ENCODE results near the gene IFNA17.
A peak's percentile ranks its signal among the peaks of the same experiment; 100 is the strongest.
"Not testable (repeated sequence)": the region's sequence is repeated elsewhere in the genome, so short reads cannot be mapped to it uniquely, and the experiment has no call there.

The IFNA17 gene

DNA sequence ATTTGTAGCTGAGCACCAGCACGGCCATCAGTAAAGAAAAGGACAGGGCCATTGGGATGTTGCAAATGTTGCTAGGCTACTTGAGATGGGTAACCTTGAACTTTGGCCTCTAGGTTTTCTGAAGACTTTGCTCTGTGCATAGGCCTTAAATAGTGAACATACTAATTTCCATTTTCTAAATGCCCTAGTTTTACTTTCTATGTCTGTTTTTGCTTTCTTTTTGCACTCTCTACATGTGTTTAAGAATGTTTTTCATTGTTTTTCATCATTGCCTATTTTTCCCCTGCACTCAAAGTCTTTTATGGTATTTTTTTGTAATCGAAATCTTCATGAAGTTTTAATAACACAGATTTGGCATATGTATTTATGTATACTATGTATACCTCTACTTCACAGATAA is at the start of gene IFNA17:
IFNA17 (minus strand) TSS at position 101 of the 400 bp plus-strand sequence; CDS start at position 52, 49 bp downstream.
- no peak for DNase-seq

DNA sequence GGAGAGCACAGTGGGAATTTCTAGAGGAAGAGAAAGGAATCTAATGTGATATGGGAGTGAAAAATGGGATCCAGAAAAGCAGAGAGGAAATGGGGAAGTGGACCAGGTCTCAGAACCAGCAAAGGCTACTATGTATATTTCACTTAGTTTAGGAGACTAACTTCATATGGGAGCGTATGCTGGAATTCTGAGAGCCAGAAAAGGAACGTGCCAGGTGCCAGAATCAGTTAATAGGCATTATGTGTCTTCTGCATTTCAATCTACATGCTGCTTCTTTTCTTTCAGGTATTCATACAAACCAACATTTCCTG is 40.3 kb upstream of the IFNA17 start:
- DNase-seq: no peak

DNA sequence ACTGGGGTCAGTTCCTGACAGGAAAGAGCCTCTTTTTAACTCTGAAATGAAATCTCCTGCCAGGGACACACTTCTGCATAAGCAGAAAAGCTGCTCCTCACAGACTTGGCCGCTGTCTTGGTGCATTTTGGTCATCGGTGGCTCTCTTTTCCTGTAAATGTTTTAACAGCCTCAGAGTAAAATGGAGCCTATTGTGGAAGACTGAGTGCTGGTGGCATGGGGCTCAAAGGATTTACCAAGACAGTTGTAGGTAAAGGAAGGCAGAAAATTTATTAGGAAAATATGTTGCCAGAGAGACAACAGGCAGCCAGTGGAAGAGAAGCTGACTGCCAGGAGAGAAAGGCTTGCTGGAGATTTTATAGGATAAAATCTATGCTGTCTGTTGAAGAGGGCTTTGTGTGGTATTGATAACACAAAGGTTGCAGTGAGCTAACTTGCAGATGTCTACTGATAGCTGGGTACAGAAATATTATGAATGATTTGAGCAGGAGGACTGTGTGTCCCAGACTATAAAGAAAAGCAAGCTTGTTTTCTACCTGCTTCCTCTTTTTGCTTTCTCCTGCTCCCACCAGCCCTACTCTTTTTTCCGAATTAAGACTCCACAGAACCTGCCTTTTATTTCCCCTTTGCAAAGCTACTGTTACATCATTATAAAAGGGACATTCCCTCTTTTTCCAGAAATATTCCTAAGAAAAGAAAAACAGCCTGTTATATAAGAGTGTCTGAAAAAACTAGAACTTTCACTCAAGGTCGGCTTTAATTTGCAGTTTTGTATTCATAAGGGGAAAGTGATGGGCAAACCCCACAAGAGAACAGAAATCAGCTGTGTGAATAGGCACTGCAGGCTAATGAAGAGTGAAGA is 39.7 kb upstream of the IFNA17 start:
- DNase-seq: no peak

DNA sequence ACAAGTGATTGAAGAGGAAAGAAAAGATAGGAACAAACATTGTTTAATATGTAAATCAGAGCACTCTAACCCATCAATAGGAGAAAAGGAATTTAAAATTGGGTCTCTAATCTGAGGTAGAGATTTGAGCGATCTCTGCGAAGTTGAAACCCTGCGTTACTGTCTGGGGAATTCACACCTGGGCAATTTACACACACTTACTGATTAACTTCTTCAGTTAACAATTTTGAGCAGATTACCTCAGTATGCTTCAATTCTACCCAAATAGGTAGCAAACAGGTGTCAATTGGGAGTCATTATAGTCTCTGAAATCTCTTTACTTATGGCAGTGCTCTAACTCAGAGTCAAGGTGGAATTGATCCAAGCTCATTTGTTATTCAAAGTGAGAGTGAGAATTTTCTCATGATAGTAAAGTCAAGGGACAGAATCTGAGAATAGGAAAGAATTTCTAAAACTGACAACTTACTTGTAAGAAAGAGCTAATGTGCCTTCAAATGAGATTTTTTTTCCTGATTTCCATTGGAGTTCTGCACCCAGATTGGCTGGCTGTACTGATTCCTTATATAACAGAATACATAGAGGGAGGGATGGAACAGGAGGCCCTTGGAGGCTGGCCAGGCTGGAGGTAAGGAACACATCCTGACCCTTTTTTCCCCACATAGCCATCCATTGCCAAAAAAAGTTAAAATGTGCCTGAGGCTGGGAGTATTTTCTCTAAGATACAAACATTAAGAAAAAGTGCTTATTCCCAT is 38.9 kb upstream of the IFNA17 start:
- no peak for DNase-seq

DNA sequence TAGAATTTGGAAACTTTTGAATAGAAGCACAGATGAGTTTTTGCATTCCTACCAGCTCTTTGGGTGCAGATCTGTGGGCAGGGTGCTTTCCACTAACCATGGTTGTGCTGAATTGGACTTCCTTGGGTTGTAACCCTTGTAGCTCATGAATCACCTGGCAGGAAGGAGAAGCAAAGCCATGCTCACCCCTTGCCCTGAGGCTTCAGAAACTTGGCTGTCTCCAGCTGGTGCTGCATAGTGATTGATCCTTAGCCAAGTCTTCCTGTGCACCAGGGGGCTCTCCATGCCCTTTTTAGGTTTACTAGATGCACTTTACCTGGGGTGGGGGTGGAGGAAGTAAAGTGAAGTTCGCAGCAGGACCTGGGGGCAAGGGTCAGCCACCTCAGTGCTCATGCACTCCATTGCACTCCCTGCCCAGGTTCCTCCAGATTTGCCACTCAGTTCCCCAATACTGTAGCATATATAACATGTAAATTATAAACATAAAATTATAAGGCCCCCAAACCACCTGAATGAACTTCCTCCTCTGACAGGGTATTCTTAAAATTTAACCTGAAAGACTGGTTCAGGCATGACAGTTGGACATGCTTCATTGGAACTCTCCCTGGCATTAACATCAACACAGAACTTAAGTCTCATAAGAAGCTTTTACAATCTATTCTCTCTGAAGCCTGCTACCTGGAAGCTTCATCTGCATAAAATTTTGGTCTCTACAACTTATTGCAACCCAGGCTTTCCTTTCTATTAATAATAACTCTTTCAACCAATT is 37.6 kb upstream of the IFNA17 start:
- peak; percentile 3 for DNase-seq

DNA sequence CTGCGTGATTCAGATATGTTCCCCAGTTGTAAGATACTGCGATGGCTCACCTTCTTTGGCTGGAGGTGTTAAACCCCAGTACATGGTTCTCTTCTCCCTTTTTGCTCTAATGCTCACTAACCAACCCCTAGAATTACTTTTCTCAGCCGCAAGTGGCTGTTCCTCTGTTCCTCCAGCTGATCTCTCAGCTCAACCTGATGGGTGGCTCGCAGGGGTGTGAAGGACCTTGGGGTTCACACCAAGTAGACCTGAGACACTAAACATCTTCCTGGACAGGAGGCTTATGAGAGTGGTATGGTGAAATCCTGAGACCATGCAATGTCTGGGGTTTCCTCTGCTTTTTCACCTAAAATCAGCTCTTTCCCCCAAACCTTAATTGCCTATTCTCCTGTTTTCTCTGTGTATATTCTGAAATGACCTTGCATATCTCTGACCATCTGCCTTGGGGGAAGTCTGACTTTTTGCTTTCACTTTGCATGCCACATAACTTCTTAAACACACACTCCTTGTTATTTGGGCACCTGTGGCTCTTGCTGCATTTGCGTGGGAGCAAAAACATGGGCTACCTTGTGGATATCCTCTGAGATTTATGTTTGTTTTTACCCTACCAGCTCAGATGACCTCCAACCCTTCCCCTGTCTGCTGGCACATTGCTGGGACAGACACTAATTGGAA is 27.7 kb upstream of the IFNA17 start:
- DNase-seq: no peak

DNA sequence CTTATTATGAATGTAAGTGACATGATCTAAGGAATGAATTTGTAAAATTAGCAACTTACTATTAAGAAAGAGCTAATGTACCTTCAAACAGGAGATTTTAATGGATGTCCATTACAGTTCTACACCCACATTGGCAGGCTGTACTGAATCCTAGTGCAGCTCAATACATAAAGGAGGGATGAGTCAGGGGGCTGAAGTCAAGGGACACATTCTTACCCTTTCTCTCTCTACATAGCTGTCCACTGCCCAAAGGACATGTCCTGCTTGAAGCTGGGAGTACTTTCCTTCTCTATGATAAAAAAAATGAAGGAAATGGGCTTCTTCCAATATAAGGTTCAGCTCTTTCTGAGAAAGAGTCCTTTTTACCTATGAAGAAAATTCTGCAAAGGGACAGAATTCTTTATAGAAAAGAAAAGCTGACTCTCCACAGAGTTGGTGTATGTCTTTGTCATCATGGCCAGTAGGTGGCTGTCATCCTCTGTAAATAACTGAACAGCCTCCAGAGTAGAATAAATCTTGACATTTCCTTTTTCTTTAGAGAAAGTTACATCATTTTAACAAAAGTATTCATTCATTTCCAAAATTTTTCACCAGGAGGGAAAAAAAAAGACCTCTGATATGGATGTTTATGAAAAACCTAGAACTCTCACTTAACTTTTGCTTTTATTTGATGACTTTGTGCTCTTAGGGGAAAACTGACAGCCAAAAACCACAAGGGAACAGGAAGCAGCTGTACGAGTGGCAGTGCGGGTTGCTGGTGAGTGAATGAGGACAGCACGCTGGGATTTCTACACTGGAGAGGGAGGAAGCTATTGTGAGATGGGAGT is 24.9 kb upstream of the IFNA17 start:
- DNase-seq: peak; percentile 76

DNA sequence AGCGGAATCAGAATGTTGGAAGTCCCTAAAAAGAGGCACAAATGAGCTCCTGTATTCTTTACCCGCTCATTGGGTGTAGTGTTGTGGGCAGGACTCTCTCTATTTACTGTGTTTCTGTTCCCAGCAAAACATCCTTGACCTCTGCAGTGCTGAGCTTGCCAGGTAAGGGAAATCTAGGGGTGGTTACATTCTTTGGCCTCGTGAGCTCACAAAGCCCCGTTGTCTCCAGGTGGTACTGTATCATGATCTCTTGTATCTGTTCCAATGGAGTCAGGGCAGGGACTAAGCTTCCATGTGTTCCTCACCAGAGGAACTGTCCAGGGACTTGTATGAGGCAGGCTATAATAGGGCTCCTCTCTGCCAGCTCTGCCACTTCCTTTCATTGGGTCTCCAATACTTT is 23.6 kb upstream of the IFNA17 start:
- no peak for DNase-seq

DNA sequence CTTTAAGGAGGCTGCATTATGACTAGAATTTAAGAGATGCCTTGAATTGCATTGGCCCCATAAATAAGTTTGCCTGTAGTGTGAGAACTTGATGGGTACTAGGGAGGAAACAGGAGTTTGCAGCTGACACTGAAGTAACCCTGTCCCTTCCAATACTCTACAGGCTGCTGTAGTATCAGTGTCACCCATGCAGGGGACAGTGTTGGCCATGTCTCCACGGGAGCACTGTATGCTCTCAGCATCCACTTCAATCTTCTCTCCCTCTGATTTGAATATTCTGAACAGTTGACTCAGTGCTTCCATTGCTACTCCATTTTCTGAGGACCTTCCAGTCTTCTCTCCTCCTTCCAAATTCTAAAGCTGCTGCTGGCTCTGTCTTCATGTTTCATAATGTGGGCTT is 23.2 kb upstream of the IFNA17 start:
- DNase-seq: peak; percentile 4

DNA sequence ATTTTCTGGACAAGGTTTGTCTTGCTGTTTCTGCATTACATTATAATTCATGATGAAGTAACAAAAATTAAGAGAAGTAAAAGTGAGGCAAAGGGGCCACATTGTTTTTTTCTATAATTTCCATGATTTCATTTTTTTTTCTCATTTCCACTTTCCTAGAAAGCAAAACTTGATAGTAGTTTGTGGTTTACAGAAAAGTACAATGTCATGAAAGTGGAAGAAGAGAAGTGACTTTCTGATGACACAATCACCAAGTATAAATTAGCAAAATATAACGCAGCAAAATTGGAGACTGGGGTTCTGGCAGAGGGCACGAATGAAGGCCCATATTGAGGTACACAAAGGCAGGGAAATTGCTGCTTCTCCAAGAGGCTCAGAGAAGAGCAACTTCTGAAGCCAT is 16.8 kb upstream of the IFNA17 start:
- no peak for DNase-seq

DNA sequence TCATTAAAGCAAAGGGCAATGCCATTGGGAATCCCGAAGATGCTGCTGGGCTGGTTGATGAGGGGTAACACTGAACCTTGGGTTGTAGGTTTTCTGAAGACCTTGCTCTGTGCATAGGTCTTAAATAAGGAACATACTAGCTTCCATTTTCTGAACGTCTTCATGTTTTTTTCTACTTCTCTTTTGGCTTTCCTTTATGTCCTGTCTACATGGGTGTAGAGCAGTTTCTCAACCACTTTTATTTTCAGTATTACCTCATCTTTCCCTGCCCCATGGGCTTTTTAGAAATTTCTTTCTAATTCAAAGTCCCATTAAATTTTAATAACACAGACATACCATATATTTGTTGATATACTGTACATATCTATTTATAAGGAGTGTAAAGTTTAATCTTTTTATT is 11.9 kb upstream of the IFNA17 start, which contains the start of gene IFNA14:
IFNA14 (minus strand) TSS at position 95 of the 400 bp plus-strand sequence; CDS start at position 25, 70 bp downstream.
- no peak for DNase-seq

DNA sequence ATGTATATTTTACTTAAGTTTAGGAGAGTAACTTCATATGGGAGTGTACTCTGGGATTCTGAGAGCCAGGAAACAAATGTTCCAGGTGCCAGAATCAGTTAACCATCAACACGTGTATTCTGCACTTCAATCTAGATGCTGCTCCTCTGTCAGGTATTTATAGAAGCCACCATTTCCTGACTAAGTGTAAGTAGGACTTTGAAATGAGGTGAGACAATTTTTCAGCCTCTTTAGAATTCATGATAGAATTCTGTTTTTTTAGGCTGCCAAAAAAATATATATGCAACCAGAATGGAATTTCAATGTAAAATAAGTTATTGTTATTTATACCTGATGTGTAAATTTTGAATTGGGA is 8.3 kb upstream of the IFNA17 start:
- peak; percentile 1 for DNase-seq

DNA sequence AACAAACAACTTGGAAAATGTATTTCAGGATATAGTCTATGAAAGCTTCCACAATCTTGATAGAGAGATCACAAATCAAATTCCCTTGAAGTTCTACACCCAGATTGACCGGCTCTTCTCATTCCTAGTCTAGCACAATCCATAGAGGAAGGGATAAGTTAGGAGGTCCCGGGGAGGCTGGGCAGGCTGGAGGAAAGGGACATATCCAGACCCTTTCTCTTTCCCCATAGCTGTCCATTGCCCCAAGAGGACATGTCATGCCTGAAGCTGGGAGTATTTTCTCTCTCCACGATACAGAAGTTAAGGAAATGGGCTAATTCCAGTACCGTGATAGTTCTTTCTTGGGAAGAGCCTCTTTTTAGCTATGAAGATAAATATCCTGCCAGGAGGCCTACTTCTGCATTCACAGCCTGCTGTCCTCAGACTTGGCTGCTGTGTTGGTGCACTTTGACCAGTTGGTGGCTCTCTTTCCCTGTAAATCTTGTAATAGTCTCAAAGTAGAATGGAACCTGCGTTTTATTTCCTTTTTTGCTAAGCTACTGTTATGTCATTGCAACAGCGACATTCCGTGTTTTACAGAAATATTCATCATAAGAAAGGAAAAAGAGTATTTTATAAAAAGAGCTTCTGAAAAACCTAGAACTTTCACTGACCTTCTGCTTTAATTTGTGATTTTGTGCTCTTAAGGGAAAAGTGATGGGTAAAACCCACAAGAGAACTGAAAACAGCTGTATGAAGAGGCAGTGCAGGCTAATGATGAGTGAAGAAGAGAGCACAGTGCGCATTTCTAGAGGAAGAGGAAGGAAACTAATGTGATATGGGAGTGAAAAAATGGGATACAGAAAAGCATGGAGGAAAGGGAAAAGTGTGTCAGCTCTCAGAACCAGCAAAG is 7.7 kb upstream of the IFNA17 start:
- DNase-seq: peak; percentile 68

DNA sequence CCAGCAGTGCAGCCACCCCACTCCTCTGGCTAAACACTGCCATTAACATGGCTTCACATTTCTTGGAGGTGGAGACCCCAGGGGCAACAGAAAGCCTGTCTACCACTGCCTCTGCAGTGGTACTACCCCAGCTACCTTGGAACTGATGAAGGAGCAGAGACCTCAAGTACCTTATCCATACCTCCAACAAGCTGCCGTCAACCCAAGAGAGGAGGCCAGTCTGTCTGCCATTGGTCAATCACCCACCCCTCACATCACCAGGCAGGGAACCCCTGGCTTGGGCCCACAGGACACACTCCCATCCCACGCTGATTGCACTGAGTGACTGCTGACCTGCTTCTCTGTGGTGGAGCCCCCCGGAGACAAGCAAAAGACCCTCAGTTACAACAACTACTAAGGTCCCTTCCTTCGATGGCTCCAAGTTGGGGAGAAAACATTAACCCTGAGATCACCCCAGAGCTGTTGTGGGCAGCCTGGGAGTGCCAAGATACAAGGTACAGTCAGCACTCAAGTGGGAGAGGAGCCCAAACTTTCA is 6.2 kb upstream of the IFNA17 start:
- no peak for DNase-seq

DNA sequence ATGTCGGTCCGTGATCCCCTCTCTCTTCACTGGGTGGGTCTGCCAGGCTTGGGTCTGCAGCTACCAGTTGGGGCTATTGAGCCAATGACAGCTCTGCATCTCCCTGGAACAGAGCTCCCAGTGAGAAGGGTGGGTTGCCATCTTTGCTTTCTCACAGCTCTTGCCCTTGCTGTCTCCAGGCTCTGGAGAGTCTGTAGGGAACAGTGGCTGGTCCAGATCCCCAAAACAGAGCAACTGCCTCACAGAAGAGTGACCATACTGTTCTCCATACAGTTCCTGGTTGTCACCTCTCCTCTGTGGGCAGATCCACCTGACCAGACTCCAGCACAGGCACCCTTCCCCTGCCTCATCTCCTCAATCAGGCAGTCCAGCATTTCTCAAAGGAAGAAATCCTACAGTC is 5.2 kb upstream of the IFNA17 start:
- no peak for DNase-seq

DNA sequence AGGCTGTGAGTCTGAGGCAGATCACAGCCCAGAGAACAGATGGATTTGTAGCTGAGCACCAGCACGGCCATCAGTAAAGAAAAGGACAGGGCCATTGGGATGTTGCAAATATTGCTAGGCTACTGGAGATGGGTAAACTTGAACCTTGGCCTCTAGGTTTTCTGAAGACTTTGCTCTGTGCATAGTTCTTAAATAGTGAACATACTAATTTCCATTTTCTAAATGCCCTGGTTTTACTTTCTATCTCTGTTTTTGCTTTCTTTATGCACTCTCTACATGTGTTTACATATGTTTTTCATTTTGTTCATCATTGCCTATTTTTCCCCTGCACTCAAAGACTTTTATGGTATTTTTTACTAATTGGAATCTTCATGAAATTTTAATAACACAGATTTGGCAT is 10.8 kb downstream of the IFNA17 start, which contains the start of gene IFNA16:
IFNA16 (minus strand) TSS at position 101 of the 400 bp plus-strand sequence; CDS start at position 95, 6 bp downstream.
- DNase-seq: not testable (repeated sequence)

DNA sequence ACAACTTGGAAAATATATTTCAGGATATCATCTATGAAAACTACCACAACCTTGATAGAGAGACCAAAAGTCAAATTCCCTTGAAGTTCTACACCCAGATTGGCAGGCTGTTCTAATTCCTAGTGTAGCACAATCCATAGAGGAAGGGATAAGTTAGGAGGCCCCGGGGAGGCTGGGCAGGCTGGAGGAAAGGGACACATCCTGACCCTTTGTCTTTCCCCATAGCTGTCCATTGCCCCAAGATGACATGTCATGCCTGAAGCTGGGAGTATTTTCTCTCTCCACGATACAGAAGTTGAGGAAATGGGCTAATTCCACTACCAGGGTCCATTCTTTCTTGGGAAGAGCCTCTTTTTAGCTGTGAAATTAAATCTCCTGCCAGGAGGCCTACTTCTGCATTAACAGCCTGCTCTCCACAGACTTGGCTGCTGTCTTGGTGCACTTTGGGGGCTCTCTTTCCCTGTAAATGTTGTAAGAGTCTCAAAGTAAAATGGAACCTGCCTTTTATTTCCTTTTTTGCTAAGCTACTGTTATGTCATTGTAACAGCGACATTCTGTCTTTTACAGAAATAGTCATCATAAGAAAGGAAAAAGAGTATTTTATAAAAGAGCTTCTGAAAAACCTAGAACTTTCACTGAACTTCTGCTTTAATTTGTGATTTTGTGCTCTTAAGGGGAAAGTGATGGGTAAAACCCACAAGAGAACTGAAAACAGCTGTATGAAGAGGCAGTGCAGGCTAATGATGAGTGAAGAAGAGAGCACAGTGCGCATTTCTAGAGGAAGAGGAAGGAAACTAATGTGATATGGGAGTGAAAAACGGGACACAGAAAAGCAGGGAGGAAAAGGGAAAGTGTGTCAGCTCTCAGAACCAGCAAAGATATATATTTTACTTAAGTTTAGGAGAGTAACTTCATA is 14.4 kb downstream of the IFNA17 start:
- peak; percentile 25 for DNase-seq

DNA sequence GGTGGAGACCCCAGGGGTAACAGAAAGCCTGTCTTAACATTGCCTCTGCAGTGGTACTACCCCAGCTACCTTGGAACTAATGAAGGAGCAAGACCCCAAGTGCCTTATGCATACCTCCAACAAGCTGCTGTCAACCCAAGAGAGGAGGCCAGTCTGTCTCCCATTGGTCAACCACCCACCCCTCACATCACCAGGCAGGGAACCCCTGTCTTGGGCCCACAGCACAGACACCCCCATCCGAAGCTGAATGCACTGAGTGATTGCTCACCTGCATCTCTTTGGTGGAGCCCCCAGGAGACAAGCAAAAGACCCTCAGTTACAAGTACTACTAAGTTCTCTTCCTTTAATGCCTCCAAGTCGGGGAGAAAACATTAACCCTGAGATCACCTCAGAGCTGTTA is 15.9 kb downstream of the IFNA17 start:
- not testable (repeated sequence) for DNase-seq

DNA sequence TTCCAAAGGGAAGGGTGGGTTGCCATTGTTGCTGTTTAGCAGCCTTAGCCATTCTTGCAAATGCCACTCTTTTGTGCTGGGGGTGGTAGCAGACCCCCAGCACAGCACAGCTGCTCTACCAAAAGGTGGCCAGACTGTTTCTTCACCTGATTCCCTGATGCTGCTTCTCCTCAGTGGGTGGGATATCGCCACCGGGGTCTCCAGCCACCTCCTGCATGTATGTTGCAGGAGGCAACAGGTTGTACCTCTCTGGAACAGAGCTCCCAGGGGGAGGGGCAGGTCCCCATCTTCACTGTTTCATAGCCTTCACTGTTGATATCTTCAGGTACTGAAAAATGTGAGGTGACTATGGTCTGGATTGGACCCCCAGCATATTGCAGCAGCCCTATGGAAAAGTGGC is 17.2 kb downstream of the IFNA17 start:
- DNase-seq: not testable (repeated sequence)
